Measurements from ENCODE around the gene PBXIP1. TPM values are rescaled to one million over a fixed set of nuclear protein-coding genes. Genes with fewer than 3 reads are reported as not detected.
A peak's percentile ranks its signal among the peaks of the same experiment; 100 is the strongest.

The PBXIP1 gene
- total RNA-seq, 1 experiment from 2014 or later = 24.0 TPM

GRCh38 chr1:154940651-154941194 lies 15.2 kb downstream of the PBXIP1 start:
- no peaks in the 10 kb centered on the region for H3K9me3 Mint-ChIP-seq (ENCODE audit: unreplicated experiment)
- no peak overlapping the region for H3K4me3 Mint-ChIP-seq (ENCODE audit: unreplicated experiment)
- no peak for TF ChIP-seq CTCF (IDR thresholded peaks at IDR 0.05; ENCODE audit: insufficient read depth in 1 of 2, low read depth in 1 of 2, low read length in 1 of 2, severe bottlenecking in 1 of 2, unreplicated experiment in 1 of 2)
- H3K4me1 ChIP-seq = peaks cover 18% of the 10 kb centered on the region
- no TSS peak for BruUV-seq (replicated peaks)
- H3K27me3 Mint-ChIP-seq (ENCODE audit: insufficient read depth, unreplicated experiment) = no peaks in the 10 kb centered on the region
- peak overlapping the region; percentile 53 for H3K27ac Mint-ChIP-seq (ENCODE audit: unreplicated experiment)
- peaks cover 31% of the 10 kb centered on the region for H3K4me1 Mint-ChIP-seq (ENCODE audit: low read depth, unreplicated experiment)
- ChIA-PET CTCF (interaction anchor here (0.5 to 0.6 kb wide), 3 partner anchors 8 to 55 kb away, joined by 3 to 5 read pairs (median 3); no protein-coding TSS in a partner anchor), POLR2A (interaction anchor here (0.6 to 0.8 kb wide), 2 partner anchors 21 to 35 kb away, joined by 4 to 6 read pairs; partner anchors contain the start of gene PYGO2)
- H3K9me3 ChIP-seq = no peaks in the 10 kb centered on the region
- H3K4me3 ChIP-seq (ENCODE audit: low read depth, low read length) = no peak overlapping the region
- H3K27me3 ChIP-seq (replicated peaks; ENCODE audit: control insufficient read depth, insufficient read depth, low read length) = no peaks in the 10 kb centered on the region
- no peak for DNase-seq
- H3K36me3 Mint-ChIP-seq (ENCODE audit: insufficient read depth, unreplicated experiment) = peaks cover 23% of the 10 kb centered on the region
- intact Hi-C loops (cut with micrococcal nuclease; ENCODE audit: unreplicated experiment) = no loop called here
- no peaks in the 10 kb centered on the region for H3K36me3 ChIP-seq (ENCODE audit: control insufficient read depth, insufficient read depth, low read length)

- intact Hi-C loops (cut with micrococcal nuclease; ENCODE audit: unreplicated experiment) = no loop called here
- no peaks in the 10 kb centered on the region for H3K27me3 ChIP-seq (replicated peaks; ENCODE audit: control insufficient read depth, insufficient read depth, low read length)
- no peak overlapping the region for H3K4me3 ChIP-seq (ENCODE audit: low read depth, low read length)
- peaks cover 18% of the 10 kb centered on the region for H3K4me1 ChIP-seq
- BruUV-seq (replicated peaks) = no TSS peak
- peaks cover 23% of the 10 kb centered on the region for H3K36me3 Mint-ChIP-seq (ENCODE audit: insufficient read depth, unreplicated experiment)
- H3K4me1 Mint-ChIP-seq (ENCODE audit: low read depth, unreplicated experiment) = peaks cover 31% of the 10 kb centered on the region
- no peaks in the 10 kb centered on the region for H3K9me3 Mint-ChIP-seq (ENCODE audit: unreplicated experiment)
- no peaks in the 10 kb centered on the region for H3K27me3 Mint-ChIP-seq (ENCODE audit: insufficient read depth, unreplicated experiment)
- no peaks in the 10 kb centered on the region for H3K36me3 ChIP-seq (ENCODE audit: control insufficient read depth, insufficient read depth, low read length)
- TF ChIP-seq CTCF (IDR thresholded peaks at IDR 0.05; ENCODE audit: insufficient read depth in 1 of 2, low read depth in 1 of 2, low read length in 1 of 2, severe bottlenecking in 1 of 2, unreplicated experiment in 1 of 2) = no peak
- H3K9me3 ChIP-seq = no peaks in the 10 kb centered on the region
- no peak for DNase-seq
- no peak overlapping the region for H3K4me3 Mint-ChIP-seq (ENCODE audit: unreplicated experiment)
- POLR2A ChIA-PET = interaction anchor here (0.6 to 0.8 kb wide), 2 partner anchors 21 to 35 kb away, joined by 4 to 6 read pairs; partner anchors contain the start of gene PYGO2
- no peak overlapping the region for H3K27ac Mint-ChIP-seq (ENCODE audit: unreplicated experiment)
- CTCF ChIA-PET = interaction anchor here (0.5 kb wide), 1 partner anchor 8 kb away, joined by 3 read pairs; no protein-coding TSS in a partner anchor
These were observed 15.7 kb downstream of the PBXIP1 start for GRCh38 chr1:154940213-154940560.

- Mint-ChIP-seq H3K27ac (ENCODE audit: unreplicated experiment) (peak overlapping the region; percentile 99), H3K9me3 (ENCODE audit: unreplicated experiment) (no peaks in the 10 kb centered on the region), H3K4me3 (ENCODE audit: unreplicated experiment) (peak overlapping the region; percentile 87), H3K36me3 (ENCODE audit: insufficient read depth, unreplicated experiment) (peaks cover 23% of the 10 kb centered on the region), H3K27me3 (ENCODE audit: insufficient read depth, unreplicated experiment) (no peaks in the 10 kb centered on the region), H3K4me1 (ENCODE audit: low read depth, unreplicated experiment) (peaks cover 19% of the 10 kb centered on the region)
- DNase-seq = no peak
- BruUV-seq (replicated peaks) = no TSS peak
- H3K27me3 ChIP-seq (replicated peaks; ENCODE audit: control insufficient read depth, insufficient read depth, low read length) = no peaks in the 10 kb centered on the region
- intact Hi-C loops (cut with micrococcal nuclease; ENCODE audit: unreplicated experiment) = no loop called here
- no peaks in the 10 kb centered on the region for H3K9me3 ChIP-seq
- no peak overlapping the region for H3K4me3 ChIP-seq (ENCODE audit: low read depth, low read length)
- CTCF ChIA-PET = interaction anchor here (0.7 kb wide), 1 partner anchor 79 kb away, joined by 3 read pairs; no protein-coding TSS in a partner anchor
- H3K36me3 ChIP-seq (ENCODE audit: control insufficient read depth, insufficient read depth, low read length) = no peaks in the 10 kb centered on the region
- POLR2A ChIA-PET = interaction anchor here (0.6 to 1.1 kb wide), 2 partner anchors 35 kb away, joined by 3 to 4 read pairs; no protein-coding TSS in a partner anchor
- no peak for TF ChIP-seq CTCF (IDR thresholded peaks at IDR 0.05; ENCODE audit: insufficient read depth in 1 of 2, low read depth in 1 of 2, low read length in 1 of 2, severe bottlenecking in 1 of 2, unreplicated experiment in 1 of 2)
- H3K4me1 ChIP-seq = peaks cover 6% of the 10 kb centered on the region
These were observed 17.1 kb downstream of the PBXIP1 start for GRCh38 chr1:154938604-154939399.
